SJCRH30 (cell line): ENCODE results near the gene LBHD2. TPM values are rescaled to one million over a fixed set of nuclear protein-coding genes. Genes with fewer than 3 reads are reported as not detected.

Experiments
- DNase-seq, 2 experiments: peaks; one replicate each; pipeline ENCODE4 v3.0.0-alpha.2; 2015 to 2020
- H3K27ac ChIP-seq: fragments of 250-450 bp; sonication (Bioruptor Pico); 2 replicates; pipeline ENCODE4 v1.5.1; 2020; ENCODE audit warnings: mild to moderate bottlenecking, moderate library complexity
- H3K27me3 ChIP-seq: fragments of 250-450 bp; sonication (Bioruptor Pico); 2 replicates; pipeline ENCODE4 v1.5.1; 2020; ENCODE audit warnings: mild to moderate bottlenecking, moderate library complexity
- H3K36me3 ChIP-seq: fragments of 250-450 bp; sonication (Bioruptor Pico); 2 replicates; pipeline ENCODE4 v1.5.1; 2020; ENCODE audit warnings: mild to moderate bottlenecking, moderate library complexity
- H3K4me1 ChIP-seq: fragments of 250-450 bp; sonication (Bioruptor Pico); 2 replicates; pipeline ENCODE4 v1.5.1; 2020; ENCODE audit warnings: mild to moderate bottlenecking, moderate library complexity
- H3K4me3 ChIP-seq: fragments of 250-450 bp; sonication (Bioruptor Pico); 2 replicates; pipeline ENCODE4 v1.5.1; 2020; ENCODE audit warnings: mild to moderate bottlenecking, moderate library complexity
- H3K9me3 ChIP-seq: fragments of 250-450 bp; sonication (Bioruptor Pico); replicated peaks from 2 replicates; pipeline ENCODE4 v1.5.1; 2020; ENCODE audit warnings: mild to moderate bottlenecking, moderate library complexity
- total RNA-seq: library from RNA; depleted of rRNA; stranded (reverse); fragments of >200 nt; shearing (Covaris generic); gene quantifications from 2 replicates; pipeline ENCODE4 v1.2.3, GENCODE V29; 2014

Gene LBHD2
- total RNA-seq, 1 experiment from 2014 or later, result not detected

DNA sequence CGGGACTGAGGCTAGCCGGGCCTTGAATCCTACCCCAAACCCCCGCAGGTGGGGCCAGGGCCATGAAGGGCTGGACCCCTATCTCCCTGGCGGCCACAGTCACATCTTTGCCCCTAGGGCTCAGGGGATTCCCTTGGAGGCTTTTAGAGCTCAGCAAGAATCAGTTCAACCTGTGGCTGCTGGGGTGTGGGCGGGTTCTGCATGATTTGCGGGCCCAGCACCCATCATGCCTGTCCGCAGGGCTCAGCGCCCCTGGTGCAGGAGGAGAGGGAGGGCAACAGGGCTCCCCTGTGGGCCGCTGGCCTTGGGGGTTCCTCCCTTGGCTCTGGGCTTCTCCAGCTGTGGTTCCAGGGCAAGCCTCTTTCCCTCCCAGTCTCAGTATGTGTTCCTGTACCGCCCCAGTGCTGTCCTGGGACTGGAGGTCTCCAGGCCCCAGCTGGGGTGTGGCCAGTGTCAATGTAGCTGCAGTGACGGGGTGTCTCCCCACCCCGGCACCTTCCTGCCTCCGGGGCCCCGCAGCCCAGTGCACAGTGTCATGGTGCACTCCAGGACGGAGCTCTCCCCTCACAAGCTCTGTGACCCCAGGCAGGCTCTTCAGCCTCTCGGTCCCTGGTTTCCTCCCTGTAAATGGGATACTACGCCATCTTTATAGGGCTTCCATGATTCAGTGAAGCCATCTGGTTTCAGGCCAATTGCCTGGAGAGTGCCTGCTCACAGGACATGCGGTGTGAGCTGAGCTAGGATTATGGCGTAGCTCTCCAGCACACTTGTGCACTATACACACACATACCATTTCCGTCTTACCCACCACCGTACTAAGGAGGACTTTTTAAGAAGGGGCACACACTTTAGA lies 9.9 kb upstream of the LBHD2 start:
- H3K36me3 ChIP-seq, result no peaks in the 10 kb centered on the region
- H3K27me3 ChIP-seq, result 0 out of 2 replicates have a peak, but pooled peaks cover 8% of the 10 kb centered on the region
- H3K4me3 ChIP-seq, result no peak overlapping the region
- DNase-seq, result no peak
- no peaks in the 10 kb centered on the region for H3K4me1 ChIP-seq
- H3K27ac ChIP-seq, result no peak overlapping the region
- no peaks in the 10 kb centered on the region for H3K9me3 ChIP-seq

DNA sequence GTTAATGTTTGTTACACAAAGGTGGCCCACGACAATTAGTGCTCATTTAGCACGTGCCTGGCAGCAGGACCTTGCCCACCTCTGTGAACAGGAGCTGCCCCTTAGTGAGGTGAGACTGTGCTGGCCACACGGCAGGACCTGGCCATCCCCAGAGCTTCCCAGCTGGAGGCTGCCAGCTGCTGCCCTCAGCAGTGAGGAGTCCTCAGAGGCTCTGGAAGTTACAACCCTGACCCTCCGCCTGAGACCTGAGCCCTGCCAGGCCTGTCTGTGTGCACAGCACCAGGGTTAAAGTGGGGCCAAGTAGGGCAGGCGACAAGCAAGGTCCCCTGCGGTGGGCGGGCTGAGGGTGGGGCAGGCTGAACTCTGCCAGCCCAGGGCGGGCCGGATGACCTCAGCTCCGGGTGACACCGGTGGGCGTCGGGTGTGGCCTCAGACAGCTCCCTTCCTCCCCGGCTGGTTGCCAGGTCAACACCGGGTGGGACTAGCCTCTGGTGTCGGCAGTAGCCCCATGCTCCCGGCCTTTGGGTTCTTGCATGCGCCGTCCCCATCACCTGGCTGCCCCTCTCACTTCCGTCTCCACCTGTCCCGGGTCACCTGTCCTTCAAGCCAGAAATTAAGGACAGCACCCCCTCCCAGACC lies 9.2 kb upstream of the LBHD2 start:
- DNase-seq, result peak; percentile 34 to 39
- H3K4me3 ChIP-seq, result no peak overlapping the region

DNA sequence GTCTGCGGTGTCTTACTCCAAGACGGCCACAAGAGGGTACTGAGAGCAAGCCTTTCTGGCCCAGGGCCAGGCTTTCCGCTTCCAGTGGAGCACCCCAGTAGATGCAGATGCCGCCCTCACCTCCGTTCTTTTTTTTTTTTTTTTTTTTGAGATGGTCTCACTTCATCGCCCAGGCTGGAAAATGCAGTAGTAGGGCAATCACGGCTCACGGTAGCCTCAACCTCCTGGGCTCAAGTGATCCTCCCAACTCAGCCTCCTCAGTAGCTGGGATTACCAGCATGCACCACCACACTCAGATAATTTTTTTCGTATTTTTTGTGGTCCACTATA lies 5.6 kb upstream of the LBHD2 start:
- H3K36me3 ChIP-seq, result no peaks in the 10 kb centered on the region
- no peaks in the 10 kb centered on the region for H3K4me1 ChIP-seq
- 0 out of 2 replicates have a peak, but pooled peaks cover 5% of the 10 kb centered on the region for H3K27me3 ChIP-seq
- no peak overlapping the region for H3K27ac ChIP-seq
- no peaks in the 10 kb centered on the region for H3K9me3 ChIP-seq
- no peak overlapping the region for H3K4me3 ChIP-seq
- DNase-seq, result peak; percentile 78 to 90

More for the DNA sequence above, 9.2 kb upstream of the LBHD2 start:
- Histone ChIP-seq H3K4me1 (no peaks in the 10 kb centered on the region), H3K27ac (no peak overlapping the region), H3K27me3 (0 out of 2 replicates have a peak, but pooled peaks cover 8% of the 10 kb centered on the region), H3K9me3 (no peaks in the 10 kb centered on the region), H3K36me3 (no peaks in the 10 kb centered on the region)

DNA sequence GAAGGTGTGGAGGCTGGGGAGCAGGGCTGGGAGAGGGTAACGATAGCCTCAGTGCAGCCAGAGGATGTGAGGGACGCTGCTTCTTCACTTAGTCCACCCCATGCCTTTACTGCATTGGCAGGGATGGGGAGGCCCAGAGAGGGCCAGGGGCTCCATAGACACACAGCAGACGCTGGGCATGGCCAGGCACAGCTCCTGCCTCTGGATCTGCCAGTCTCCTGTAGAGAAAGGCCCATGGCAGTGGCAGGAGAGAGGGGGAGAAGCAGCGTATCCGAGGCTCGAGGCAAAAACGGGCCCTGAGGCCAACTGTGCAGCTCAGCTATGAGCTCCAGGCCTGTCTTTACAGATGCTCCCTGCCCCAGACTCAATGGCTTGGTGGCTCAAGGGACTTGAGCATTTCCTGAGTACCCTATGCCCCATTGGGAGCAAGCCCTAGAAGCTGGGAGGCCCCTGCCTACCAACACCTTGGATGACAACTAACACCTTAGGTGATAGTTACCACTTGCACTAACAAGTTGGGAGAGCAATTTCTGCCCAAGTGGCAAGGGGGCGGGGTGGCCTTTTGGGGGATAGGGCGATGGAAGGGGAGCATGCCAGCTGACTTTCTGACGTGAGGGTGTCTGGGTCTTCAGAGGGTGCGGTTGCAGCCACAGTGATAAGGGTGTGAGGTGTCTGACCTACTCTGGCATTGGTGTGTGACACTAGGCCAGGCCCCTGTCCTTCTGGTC lies 5.0 kb upstream of the LBHD2 start:
- H3K9me3 ChIP-seq, result no peaks in the 10 kb centered on the region
- no peaks in the 10 kb centered on the region for H3K4me1 ChIP-seq
- H3K4me3 ChIP-seq, result no peak overlapping the region
- H3K36me3 ChIP-seq, result no peaks in the 10 kb centered on the region
- DNase-seq, result no peak
- no peaks in the 10 kb centered on the region for H3K27me3 ChIP-seq
- H3K27ac ChIP-seq, result no peak overlapping the region

DNA sequence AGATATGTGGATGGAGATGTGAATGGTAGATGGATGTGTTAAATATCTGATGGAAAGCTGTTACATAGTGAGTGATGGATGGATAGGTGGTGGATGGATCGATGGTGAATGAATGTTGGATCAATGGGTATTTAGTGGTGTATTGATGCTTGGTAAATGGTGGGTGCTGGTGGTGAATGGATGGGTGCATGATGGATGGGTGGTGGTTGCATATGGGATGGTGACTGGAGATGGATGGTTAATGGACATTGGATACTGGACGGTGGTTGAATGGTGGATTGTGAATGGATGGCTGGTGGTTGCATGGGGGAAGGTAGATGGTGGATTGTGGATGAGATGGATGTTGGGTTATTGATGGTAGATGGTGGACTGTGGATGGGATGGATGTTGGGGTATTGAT lies 2.1 kb upstream of the LBHD2 start:
- H3K36me3 ChIP-seq, result no peaks in the 10 kb centered on the region
- no peaks in the 10 kb centered on the region for H3K27me3 ChIP-seq
- no peak overlapping the region for H3K4me3 ChIP-seq
- no peaks in the 10 kb centered on the region for H3K9me3 ChIP-seq
- no peak for DNase-seq
- H3K4me1 ChIP-seq, result no peaks in the 10 kb centered on the region
- H3K27ac ChIP-seq, result no peak overlapping the region

DNA sequence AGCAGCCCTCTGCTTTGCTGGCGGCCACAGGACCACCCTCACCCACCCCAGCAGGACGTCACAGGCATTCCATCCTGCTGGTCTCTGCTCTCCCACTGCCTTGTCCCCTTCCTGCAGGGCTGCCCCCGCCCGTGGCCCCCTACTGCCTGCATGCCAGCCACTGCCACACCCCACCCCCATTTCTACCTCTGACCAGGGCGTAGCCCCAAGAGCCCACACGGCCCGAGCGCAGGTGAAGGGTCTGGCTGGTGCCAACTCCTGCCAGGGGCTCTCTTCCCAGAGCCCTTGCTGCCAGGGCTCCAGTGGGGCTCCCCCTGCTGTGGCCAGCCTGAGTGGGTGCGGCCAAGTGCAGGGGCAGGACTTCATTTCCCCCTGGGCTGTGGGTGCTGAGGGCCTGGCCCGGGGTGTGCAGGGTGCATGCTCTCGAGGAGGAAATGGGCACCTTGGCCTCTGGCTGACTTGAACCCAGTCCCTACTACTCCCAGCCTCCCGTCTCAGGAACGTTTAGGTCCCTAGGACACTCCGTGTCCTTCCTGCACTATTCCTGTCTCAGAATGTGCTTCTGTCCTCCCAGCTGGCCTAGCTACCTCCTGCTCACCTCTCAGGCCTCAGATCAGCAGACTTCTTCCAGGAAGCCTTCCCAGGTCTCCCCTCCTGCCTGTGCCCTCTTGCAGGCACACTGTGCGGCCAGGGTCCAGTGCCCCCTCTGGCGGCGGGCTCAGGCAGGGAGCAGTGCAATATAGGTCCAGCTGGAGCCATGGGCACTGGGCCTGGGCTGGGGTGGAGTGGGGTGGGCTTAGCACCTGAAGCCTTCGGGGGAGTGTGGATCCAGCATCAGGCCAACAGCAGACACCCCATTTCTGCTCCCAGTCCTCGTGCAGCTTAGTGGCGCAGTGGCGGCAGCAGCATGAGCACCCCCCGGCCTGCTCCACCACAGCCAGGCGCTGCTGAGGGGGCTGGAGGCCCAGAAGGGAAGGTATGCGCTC lies 1.4 kb downstream of the LBHD2 start:
- Histone ChIP-seq H3K9me3 (no peaks in the 10 kb centered on the region), H3K27me3 (peaks cover 12% of the 10 kb centered on the region), H3K4me3 (no peak overlapping the region), H3K4me1 (no peaks in the 10 kb centered on the region), H3K36me3 (no peaks in the 10 kb centered on the region), H3K27ac (no peak overlapping the region)
- DNase-seq, result no peak

DNA sequence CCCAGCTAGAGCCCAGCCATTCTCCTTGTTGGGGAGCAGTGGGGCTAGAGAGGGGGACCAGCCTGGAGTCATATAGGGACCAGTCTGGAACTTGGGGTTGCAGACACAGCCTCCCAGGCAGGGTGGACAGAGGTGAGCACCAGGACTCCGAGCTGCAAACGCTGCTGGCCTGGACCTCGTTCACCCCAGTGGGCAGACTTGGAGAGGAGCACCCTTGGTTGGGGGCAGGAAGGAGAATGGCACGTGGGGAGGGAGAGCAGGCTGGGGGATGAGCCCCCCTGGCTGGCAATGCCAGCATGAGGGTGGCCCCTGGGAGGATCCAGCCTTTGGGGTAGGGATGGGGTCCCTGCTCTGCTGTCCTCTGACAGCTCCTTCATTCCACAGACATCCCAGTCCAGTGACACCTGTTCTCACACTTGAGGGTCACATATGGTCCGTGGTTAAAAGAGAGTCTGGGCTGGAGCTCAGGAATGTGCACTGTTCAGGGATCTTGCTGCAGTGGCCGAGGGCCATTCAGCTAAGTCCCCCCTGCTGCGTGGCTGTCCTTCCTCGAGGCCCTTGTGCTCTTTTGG lies 2.8 kb downstream of the LBHD2 start:
- H3K4me3 ChIP-seq, result no peak overlapping the region
- H3K4me1 ChIP-seq, result peaks cover 3% of the 10 kb centered on the region; the same call in 1 of the 2 replicates
- peaks cover 20% of the 10 kb centered on the region for H3K27me3 ChIP-seq
- no peaks in the 10 kb centered on the region for H3K9me3 ChIP-seq
- no peaks in the 10 kb centered on the region for H3K36me3 ChIP-seq
- peak in 1 of 2 experiments; percentile 27 for DNase-seq
- no peak overlapping the region for H3K27ac ChIP-seq

DNA sequence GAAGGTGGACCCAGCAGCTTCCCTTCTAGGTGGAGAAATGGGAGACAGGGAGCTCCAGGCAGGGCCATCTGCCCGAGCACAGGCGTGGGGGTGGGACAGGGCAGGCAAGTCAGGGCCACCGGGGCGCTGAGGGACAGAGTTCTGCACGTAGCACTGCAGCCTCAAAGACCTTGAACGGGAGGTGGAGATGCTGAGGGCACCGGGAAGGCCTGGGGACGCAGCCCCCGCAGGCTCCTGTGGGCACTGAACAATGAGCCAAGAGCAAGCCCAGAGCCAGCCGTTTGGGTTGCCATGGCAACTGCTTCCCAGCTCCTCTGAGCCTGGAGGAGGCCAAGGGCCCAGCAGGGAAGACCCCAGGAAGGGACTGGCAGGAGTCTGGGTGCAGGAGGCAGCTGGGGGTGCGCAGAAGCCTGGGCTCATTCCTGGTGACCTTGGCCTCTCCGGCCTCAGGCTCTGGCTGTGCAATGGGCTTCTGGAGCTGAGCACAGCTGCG lies 3.4 kb downstream of the LBHD2 start:
- H3K27me3 ChIP-seq, result peaks cover 20% of the 10 kb centered on the region

DNA sequence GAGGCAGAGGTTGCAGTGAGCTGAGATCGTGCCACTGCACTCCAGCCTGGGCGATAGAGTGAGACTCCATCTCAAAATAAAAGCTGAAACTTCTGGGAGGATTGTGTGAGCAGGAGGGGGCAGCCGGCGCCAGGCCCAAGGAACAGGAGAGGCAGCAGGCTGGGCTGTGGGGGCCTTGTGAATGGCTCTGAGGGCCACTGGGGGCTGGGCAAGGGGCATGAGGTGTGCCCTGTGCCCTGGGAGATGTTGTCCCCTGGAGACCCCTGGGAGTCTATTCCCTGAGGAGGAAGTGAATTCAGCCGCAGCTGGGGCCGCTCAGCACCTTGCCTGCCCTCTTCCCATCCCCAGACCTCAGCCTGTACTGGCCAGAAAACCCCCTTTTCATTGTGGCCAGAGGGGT lies 4.9 kb downstream of the LBHD2 start:
- Histone ChIP-seq H3K36me3 (no peaks in the 10 kb centered on the region), H3K4me1 (peaks cover 3% of the 10 kb centered on the region; the same call in 1 of the 2 replicates), H3K4me3 (no peak overlapping the region), H3K9me3 (no peaks in the 10 kb centered on the region), H3K27me3 (peaks cover 20% of the 10 kb centered on the region), H3K27ac (no peak overlapping the region)
- no peak for DNase-seq

More for the DNA sequence above, 3.4 kb downstream of the LBHD2 start:
- DNase-seq, result no peak
- no peak overlapping the region for H3K27ac ChIP-seq
- H3K9me3 ChIP-seq, result no peaks in the 10 kb centered on the region
- peaks cover 3% of the 10 kb centered on the region; the same call in 1 of the 2 replicates for H3K4me1 ChIP-seq
- no peaks in the 10 kb centered on the region for H3K36me3 ChIP-seq
- H3K4me3 ChIP-seq, result no peak overlapping the region

DNA sequence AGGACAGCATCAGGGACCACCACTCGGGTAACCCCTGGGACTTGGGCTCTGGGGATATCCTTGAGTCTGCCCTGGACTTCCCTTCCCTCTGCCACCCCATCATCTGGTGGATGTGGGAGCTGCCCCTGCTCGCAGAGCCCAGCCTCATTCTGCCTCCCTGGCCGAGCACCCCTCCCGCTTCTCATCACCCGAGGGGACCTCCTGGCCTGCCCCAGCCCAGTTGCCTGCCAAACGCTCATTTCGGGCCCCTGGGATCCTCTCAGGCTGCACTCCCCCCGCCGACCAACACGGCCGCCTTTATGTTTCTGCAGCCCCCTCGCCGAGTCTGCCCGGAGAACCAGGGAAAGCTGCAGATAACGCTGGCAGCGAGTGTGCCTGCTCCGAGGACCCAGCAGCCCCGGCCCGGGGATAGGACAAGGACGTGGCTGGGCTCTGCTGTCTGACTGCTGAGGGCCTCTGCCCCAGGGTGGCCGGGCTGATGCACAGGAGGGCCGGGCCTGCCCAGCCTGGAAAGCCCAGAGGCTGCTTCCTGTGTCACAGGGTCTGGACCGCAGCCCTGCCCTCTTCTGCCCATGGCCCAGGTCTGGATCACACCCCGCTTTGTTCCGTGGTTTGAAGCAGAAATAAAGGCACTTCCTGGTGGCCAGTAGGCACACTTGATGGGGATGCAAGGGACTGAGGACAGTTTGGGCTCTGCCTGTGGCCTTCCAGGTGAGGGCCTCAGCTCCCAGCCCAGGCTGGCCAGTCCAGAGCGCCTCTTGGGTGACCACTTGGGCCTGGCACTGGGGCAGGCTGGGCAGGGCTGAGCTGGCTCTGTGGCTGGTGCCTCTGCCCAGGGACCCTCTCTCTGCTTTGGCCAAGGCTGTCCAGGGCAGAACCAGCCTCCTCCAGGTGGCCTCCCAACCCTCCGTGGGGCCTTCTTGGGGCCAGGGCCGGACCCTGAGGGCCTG lies 5.7 kb downstream of the LBHD2 start:
- no peak for DNase-seq
- no peak overlapping the region for H3K27ac ChIP-seq
- no peaks in the 10 kb centered on the region for H3K36me3 ChIP-seq
- peaks cover 20% of the 10 kb centered on the region for H3K27me3 ChIP-seq
- peaks cover 3% of the 10 kb centered on the region; the same call in 1 of the 2 replicates for H3K4me1 ChIP-seq
- no peaks in the 10 kb centered on the region for H3K9me3 ChIP-seq
- H3K4me3 ChIP-seq, result no peak overlapping the region

DNA sequence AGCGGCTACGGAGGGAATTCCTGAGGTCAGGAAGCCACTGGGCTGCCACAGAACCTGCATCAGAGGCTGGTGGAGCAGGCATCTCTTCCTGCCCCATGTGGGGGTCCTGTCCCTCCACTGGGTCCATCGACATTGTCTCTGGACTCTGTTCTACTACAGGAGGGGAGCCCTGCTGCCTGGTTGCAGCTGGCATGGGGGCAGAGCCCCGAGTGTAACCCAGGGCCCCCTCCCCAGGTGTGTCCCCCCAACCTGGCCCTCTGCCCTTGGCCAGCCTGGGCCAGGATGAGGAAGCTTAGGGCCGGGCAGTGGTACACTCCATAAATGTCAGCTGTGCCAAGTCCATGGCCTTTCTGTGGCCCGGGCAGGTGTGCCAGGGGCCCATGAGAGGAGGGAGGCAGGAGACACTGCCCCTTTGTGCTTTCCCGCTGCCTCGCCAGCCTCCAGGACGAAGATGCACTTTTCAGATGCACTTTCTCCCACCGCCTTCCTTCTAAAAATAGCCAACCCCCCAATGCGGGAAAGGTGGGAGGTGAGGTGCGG lies 6.5 kb downstream of the LBHD2 start:
- Histone ChIP-seq H3K9me3 (no peaks in the 10 kb centered on the region), H3K27ac (no peak overlapping the region), H3K36me3 (no peaks in the 10 kb centered on the region), H3K4me1 (peaks cover 5% of the 10 kb centered on the region; the same call in 1 of the 2 replicates), H3K27me3 (peaks cover 20% of the 10 kb centered on the region), H3K4me3 (no peak overlapping the region)
- no peak for DNase-seq

DNA sequence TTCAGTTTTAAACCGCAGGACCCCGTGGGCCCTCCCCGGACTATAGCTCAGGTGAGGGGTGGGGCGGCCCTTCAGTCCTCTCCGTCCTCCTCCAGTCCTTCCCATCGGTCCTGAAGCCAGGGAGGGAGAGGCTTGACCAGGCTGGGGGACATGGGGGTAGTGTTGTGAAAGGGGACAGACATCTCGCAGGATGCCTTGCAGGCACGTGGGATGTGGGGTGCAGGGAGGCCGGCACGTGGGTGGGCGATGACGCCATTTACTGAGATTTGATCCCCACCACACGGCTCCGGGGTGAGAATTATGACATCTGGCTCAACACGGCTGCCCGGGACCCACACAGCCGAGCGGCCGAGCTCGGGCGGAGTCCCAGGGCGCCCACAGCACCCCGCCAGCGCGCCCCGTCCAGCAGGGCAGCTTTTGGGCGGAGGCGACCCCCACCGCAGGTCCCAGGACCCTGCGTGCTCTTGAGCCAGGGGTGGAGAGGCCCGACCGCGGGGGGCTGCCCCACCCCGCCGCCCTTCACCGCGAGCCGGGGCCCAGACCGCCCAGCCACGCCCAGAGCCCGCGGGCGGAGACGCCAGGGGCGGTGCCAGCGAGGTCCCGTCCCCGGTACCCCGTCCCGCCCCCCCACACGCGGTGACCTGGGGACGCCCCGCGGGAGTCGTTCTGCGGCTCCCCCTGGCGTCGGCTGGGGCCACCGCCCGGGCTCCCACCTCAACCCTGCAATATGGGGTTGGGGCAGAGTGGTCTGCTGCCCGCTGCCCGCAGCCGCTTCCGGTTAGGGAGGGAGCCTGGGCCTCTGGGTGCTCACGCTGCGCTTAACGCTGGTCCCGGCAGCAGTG lies 7.3 kb downstream of the LBHD2 start:
- Histone ChIP-seq H3K9me3 (no peaks in the 10 kb centered on the region), H3K27me3 (peaks cover 20% of the 10 kb centered on the region), H3K36me3 (no peaks in the 10 kb centered on the region), H3K27ac (no peak overlapping the region), H3K4me3 (peak overlapping the region; percentile 50), H3K4me1 (peaks cover 5% of the 10 kb centered on the region; the same call in 1 of the 2 replicates)
- DNase-seq, result peak; percentile 43
